ENCODE measurements around the gene HS1BP3.

GRCh38 chr2:20574930-20575329, 76.0 kb downstream of the HS1BP3 start:
- no peak for TF ChIP-seq CTCF (conservative IDR thresholded peaks at IDR 0.05 in 1 of 2, IDR thresholded peaks at IDR 0.05 in 1 of 2; ENCODE audit: extremely low read depth in 1 of 2, insufficient read depth in 1 of 2, low read depth in 1 of 2, low read length in 2 of 2)
- TF ChIP-seq EZH2 (IDR thresholded peaks at IDR 0.05; ENCODE audit: borderline replicate concordance, low read length): no peak
